GM19099 (cell line): ENCODE data around the gene LGR5.

Experiments used
- POLR2A ChIP-seq: IDR thresholded peaks from 3 replicates; pipeline ENCODE4 v1.6.1; 2011; ENCODE audit warnings: low read depth; ENCODE audit not compliant: insufficient read length; ENCODE audit errors: extremely low read depth

LGR5 gene

GRCh38 chr12:71439613-71440344 lies at the start of gene LGR5:
Gene LGR5, plus strand, starts transcription at chr12:71439798. Its CDS starts 283 bp downstream, at chr12:71440081.
- TF ChIP-seq POLR2A, result no peak

GRCh38 chr12:71392521-71393145 lies 47.0 kb upstream of the LGR5 start:
- TF ChIP-seq POLR2A, result no peak

GRCh38 chr12:71393625-71394024 lies 46.0 kb upstream of the LGR5 start:
- TF ChIP-seq POLR2A, result no peak

- no peak for TF ChIP-seq POLR2A
These were observed 42.1 kb upstream of the LGR5 start for GRCh38 chr12:71397433-71397954.

GRCh38 chr12:71399197-71399596 lies 40.4 kb upstream of the LGR5 start:
- no peak for TF ChIP-seq POLR2A

GRCh38 chr12:71400481-71400880 lies 39.1 kb upstream of the LGR5 start:
- TF ChIP-seq POLR2A, result no peak

- no peak for TF ChIP-seq POLR2A
These were observed 33.7 kb upstream of the LGR5 start for GRCh38 chr12:71405884-71406283.

- no peak for TF ChIP-seq POLR2A
These were observed 31.9 kb upstream of the LGR5 start for GRCh38 chr12:71407732-71408131.

- TF ChIP-seq POLR2A, result no peak
These were observed 28.8 kb upstream of the LGR5 start for GRCh38 chr12:71410844-71411243.

GRCh38 chr12:71411635-71412034 lies 28.0 kb upstream of the LGR5 start:
- TF ChIP-seq POLR2A, result no peak

- TF ChIP-seq POLR2A, result no peak
These were observed 24.0 kb upstream of the LGR5 start for GRCh38 chr12:71415336-71416231.

GRCh38 chr12:71417181-71417580 lies 22.4 kb upstream of the LGR5 start:
- no peak for TF ChIP-seq POLR2A

GRCh38 chr12:71420775-71421406 lies 18.7 kb upstream of the LGR5 start:
- no peak for TF ChIP-seq POLR2A

- TF ChIP-seq POLR2A, result no peak
These were observed 13.9 kb upstream of the LGR5 start for GRCh38 chr12:71425568-71426299.

GRCh38 chr12:71426300-71427047 lies 13.1 kb upstream of the LGR5 start:
- TF ChIP-seq POLR2A, result no peak
